Naive thymus-derived CD4-positive, alpha-beta T cell (primary cell): ENCODE results near the gene TVP23A. TPM values are rescaled to one million over a fixed set of nuclear protein-coding genes. Genes with fewer than 3 reads are reported as not detected.
"Not testable (repeated sequence)": the region's sequence is repeated elsewhere in the genome, so short reads cannot be mapped to it uniquely, and the experiment has no call there.

Experiments used
- ATAC-seq: fragments of 150-1000 bp; cut with Tn5 transposase; 2 replicates; pipeline ENCODE4 v1.10.0; 2021; ENCODE audit warnings: mild to moderate bottlenecking, moderate library complexity
- CTCF ChIA-PET: fragments of 350-600 bp; sonication (Branson Sonifier 250); formaldehyde crosslinking; loops from one replicate; lab custom pipeline; 2021; ENCODE audit warnings: antibody characterized with exemption; lab: Charles Lee
- POLR2A ChIA-PET: fragments of 350-600 bp; sonication (Branson Sonifier 250); formaldehyde crosslinking; loops from one replicate; lab custom pipeline; 2021; ENCODE audit warnings: antibody characterized with exemption, inconsistent platforms; lab: Charles Lee
- DNase-seq, 9 donors: peaks; one replicate each; pipeline versions ENCODE4 v3.0.0 to v3.0.0-alpha.2; 2020 to 2022; ENCODE audit warnings: mixed read lengths in 1 of 9
- H3K27ac ChIP-seq: one replicate; pipeline ENCODE4 v1.7.0; 2013; ENCODE audit warnings: mild to moderate bottlenecking, low read depth, low read length, moderate library complexity
- H3K27me3 ChIP-seq, 2 donors: one replicate each; pipeline ENCODE4 v1.7.0; 2013; ENCODE audit warnings: low read length in 2 of 2, mild to moderate bottlenecking in 2 of 2, moderate library complexity in 2 of 2; ENCODE audit not compliant: control insufficient read depth in 2 of 2, insufficient read depth in 2 of 2
- H3K36me3 ChIP-seq, 3 experiments: 1 replicate in 2 of 3; 2 replicates in 1 of 3; pipeline ENCODE4 v1.7.0; 2013; ENCODE audit warnings: low read length in 3 of 3, mild to moderate bottlenecking in 3 of 3, moderate library complexity in 1 of 3; ENCODE audit not compliant: insufficient read depth in 3 of 3, control insufficient read depth in 2 of 3
- H3K4me1 ChIP-seq, 2 donors: one replicate each; pipeline ENCODE4 v1.7.0; 2013; ENCODE audit warnings: low read length in 2 of 2, mild to moderate bottlenecking in 2 of 2, moderate library complexity in 1 of 2; ENCODE audit not compliant: control insufficient read depth in 2 of 2, insufficient read depth in 2 of 2
- H3K4me3 ChIP-seq: 2 replicates; pipeline ENCODE4 v1.7.0; 2013; ENCODE audit warnings: mild to moderate bottlenecking, low read length
- H3K9me3 ChIP-seq, 3 experiments: 1 replicate in 2 of 3; 2 replicates in 1 of 3; pipeline ENCODE4 v1.7.0; 2013; ENCODE audit warnings: low read length in 3 of 3; ENCODE audit not compliant: control insufficient read depth in 2 of 3
- H3K27ac Mint-ChIP-seq, 9 donors: one replicate each; pipeline ENCODE4 v1.8.0; 2020 to 2022; ENCODE audit warnings: mixed read lengths in 9 of 9, mild to moderate bottlenecking in 8 of 9, moderate library complexity in 5 of 9, inconsistent platforms in 2 of 9
- H3K27me3 Mint-ChIP-seq, 5 donors: one replicate each; pipeline ENCODE4 v1.8.0; 2021 to 2022; ENCODE audit warnings: mixed read lengths in 5 of 5, mild to moderate bottlenecking in 1 of 5
- H3K36me3 Mint-ChIP-seq, 5 donors: one replicate each; pipeline ENCODE4 v1.8.0; 2020 to 2022; ENCODE audit warnings: mixed read lengths in 5 of 5, mild to moderate bottlenecking in 3 of 5, inconsistent platforms in 1 of 5
- H3K4me1 Mint-ChIP-seq, 7 donors: one replicate each; pipeline ENCODE4 v1.8.0; 2020 to 2022; ENCODE audit warnings: mixed read lengths in 7 of 7, mild to moderate bottlenecking in 3 of 7, inconsistent platforms in 1 of 7
- H3K4me3 Mint-ChIP-seq, 10 donors: one replicate each; pipeline ENCODE4 v1.8.0; 2020 to 2022; ENCODE audit warnings: mild to moderate bottlenecking in 10 of 10, mixed read lengths in 10 of 10, moderate library complexity in 6 of 10, inconsistent platforms in 2 of 10
- H3K9me3 Mint-ChIP-seq, 11 donors: one replicate each; pipeline ENCODE4 v1.8.0; 2020 to 2022; ENCODE audit warnings: mixed read lengths in 11 of 11, mild to moderate bottlenecking in 4 of 11, inconsistent platforms in 1 of 11, moderate library complexity in 1 of 11
- intact Hi-C, 2 donors: fragments of 100-400 bp; cut with micrococcal nuclease; formaldehyde crosslinking; loops; one replicate each; pipeline ENCODE4 v1.15.1; 2023
- polyA plus RNA-seq, 2 donors: library from polyadenylated mRNA; unstranded; fragments of 300-500 nt; fragmentation: Illumina TruSeq; gene quantifications; one replicate each; pipeline ENCODE4 v1.2.3, GENCODE V29; 2021
- total RNA-seq, 6 experiments: library from RNA in 5 of 6; stranded (reverse) in 5 of 6; gene quantifications; 1 replicate in 5 of 6; 2 replicates in 1 of 6; pipeline ENCODE4 v1.2.3 and lab custom pipeline; 2021 to 2026

TVP23A gene
- total and polyA plus RNA-seq, 7 experiments from 2014 or later: 0.10 to 0.17 (median 0.15) TPM; not detected in 4

DNA sequence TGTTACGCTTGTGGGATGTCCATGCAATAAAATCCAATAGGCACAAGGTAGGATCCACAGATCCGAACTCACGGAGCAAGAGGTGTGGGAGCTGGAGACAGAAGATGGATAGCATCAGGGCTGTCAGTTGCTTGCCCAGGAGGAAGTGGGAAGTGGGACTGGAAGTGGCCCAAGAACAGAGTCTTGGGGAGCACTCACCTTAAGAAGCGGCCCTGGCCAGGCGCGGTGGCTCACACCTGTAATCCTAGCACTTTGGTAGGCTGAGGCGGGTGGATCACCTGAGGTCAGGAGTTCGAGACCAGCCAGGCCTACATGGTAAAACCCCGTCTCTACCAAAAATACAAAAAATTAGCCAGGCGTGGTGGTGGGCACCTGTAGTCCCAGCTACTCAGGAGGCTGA lies 77.3 kb downstream of the TVP23A start:
- H3K4me1 Mint-ChIP-seq: peaks cover 15 to 57% (median 31%) of the 10 kb centered on the region in 7 donors
- H3K36me3 ChIP-seq, H3K4me3 Mint-ChIP-seq, H3K27me3 Mint-ChIP-seq, POLR2A ChIA-PET, H3K27me3 ChIP-seq, DNase-seq, H3K9me3 Mint-ChIP-seq, H3K27ac ChIP-seq, H3K4me3 ChIP-seq, ATAC-seq, H3K9me3 ChIP-seq: not testable (repeated sequence)
- intact Hi-C loops: loop anchor here (5.0 to 10.0 kb wide), 6 partner anchors 514 to 1874 kb away; partner anchors contain the start of genes GSPT1 (in 2 of the 2), CARHSP1 (in 1 of the 2), SNX29 (in 1 of the 2) and SOCS1 (in 1 of the 2)
- peaks cover 7 to 15% of the 10 kb centered on the region in 2 donors for H3K4me1 ChIP-seq
- H3K36me3 Mint-ChIP-seq: peaks cover 0 to 11% (median 6%) of the 10 kb centered on the region in 5 donors
- CTCF ChIA-PET: interaction anchor here (0.6 to 1.5 kb wide), 2 partner anchors 227 to 237 kb away, joined by 3 to 7 read pairs; no protein-coding TSS in a partner anchor
- H3K27ac Mint-ChIP-seq: peak overlapping the region in 2 of 9 donors; percentile 36 to 48

DNA sequence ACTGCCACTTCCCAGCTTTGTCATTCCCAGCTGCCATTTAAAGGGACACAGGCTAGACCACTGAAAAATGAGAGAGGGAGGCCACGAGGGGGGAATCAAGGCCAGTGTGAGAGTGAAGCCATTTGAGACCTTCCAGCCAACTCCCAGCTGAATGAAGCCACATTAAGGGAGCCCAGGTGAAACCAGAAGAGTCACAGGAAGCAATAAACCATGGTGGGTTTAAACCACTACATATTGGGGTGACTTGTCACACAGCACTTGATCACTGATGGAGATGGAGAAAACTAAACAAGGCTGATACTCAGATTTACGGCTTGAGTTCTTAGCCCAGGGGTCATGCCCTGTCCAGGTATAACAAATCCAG lies 77.8 kb downstream of the TVP23A start:
- Mint-ChIP-seq H3K36me3 (peaks cover 0 to 8% (median 4%) of the 10 kb centered on the region in 5 donors), H3K4me3 (peak overlapping the region in 1 of 10 donors; percentile 20), H3K4me1 (peaks cover 13 to 53% (median 28%) of the 10 kb centered on the region in 7 donors), H3K27me3 (peaks cover 0 to 2% (median 0%) of the 10 kb centered on the region in 5 donors), H3K9me3 (no peaks in the 10 kb centered on the region), H3K27ac (peak overlapping the region in 4 of 9 donors; percentile 22 to 73 (median 42))
- ChIA-PET CTCF (interaction anchor here (0.6 to 1.5 kb wide), 2 partner anchors 226 to 237 kb away, joined by 3 to 7 read pairs; no protein-coding TSS in a partner anchor), POLR2A (no interaction called here)
- no peak for DNase-seq
- Histone ChIP-seq H3K9me3 (no peaks in the 10 kb centered on the region), H3K4me3 (no peak overlapping the region), H3K36me3 (no peaks in the 10 kb centered on the region), H3K4me1 (peaks cover 7 to 15% of the 10 kb centered on the region in 2 donors), H3K27ac (no peak overlapping the region), H3K27me3 (no peaks in the 10 kb centered on the region)
- ATAC-seq: no peak
- intact Hi-C loops: loop anchor here (5.0 to 10.0 kb wide), 6 partner anchors 514 to 1874 kb away; partner anchors contain the start of genes GSPT1 (in 2 of the 2), CARHSP1 (in 1 of the 2), SNX29 (in 1 of the 2) and SOCS1 (in 1 of the 2)

DNA sequence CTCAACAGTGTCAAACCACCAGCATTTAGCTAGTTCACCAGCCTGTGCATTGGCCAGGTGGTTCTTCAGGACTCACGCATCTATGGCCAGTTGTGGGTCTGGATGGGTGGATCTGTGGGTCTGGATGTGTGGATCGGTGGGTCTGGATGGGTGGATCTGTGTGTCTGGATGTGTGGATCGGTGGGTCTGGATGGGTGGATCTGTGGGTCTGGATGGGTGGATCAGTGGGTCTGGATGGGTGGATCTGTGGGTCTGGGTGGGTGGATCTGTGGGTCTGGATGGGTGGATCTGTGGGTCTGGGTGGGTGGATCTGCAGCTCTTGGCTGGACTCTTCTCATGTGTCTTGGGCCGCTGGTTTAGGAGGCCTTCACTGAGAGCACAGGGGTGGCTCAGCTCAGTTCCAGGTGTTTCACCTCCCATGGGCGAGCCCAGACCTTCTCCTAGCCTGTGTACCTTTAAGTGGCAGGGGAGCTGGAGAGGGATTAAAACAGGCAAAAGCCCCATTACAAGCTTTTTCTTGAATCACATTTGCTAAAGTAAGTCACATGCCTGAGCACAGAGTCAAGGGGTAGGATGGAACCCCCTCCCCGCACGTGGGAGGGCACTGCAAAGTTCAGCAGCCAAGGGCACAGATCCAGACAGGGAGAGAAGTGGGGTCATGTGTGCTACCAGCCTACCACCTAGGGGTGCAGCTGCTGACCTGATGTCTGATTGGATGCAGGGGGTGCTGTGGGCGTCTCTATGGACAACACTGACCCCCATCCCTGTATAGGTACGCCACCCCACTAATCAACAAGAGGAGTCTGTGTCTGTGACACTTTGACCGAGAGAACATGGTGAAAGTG lies 78.4 kb downstream of the TVP23A start:
- no peaks in the 10 kb centered on the region for H3K36me3 ChIP-seq
- Mint-ChIP-seq H3K27ac (peak overlapping the region in 5 of 9 donors; percentile 22 to 73 (median 36)), H3K36me3 (peaks cover 0 to 3% (median 0%) of the 10 kb centered on the region in 5 donors), H3K4me1 (peaks cover 7 to 47% (median 22%) of the 10 kb centered on the region in 7 donors), H3K4me3 (peak overlapping the region in 2 of 10 donors; percentile 6 to 20), H3K27me3 (peaks cover 0 to 2% (median 0%) of the 10 kb centered on the region in 5 donors), H3K9me3 (no peaks in the 10 kb centered on the region)
- no peak for ATAC-seq
- DNase-seq: no peak
- no peaks in the 10 kb centered on the region for H3K27me3 ChIP-seq
- no peaks in the 10 kb centered on the region for H3K9me3 ChIP-seq
- H3K4me3 ChIP-seq: no peak overlapping the region
- H3K27ac ChIP-seq: no peak overlapping the region
- ChIA-PET POLR2A (no interaction called here), CTCF (interaction anchor here (0.6 to 1.5 kb wide), 2 partner anchors 225 to 236 kb away, joined by 3 to 7 read pairs; no protein-coding TSS in a partner anchor)
- H3K4me1 ChIP-seq: peaks cover 7 to 15% of the 10 kb centered on the region in 2 donors
- intact Hi-C loops: loop anchor here (5.0 to 10.0 kb wide), 7 partner anchors 423 to 1873 kb away; partner anchors contain the start of genes GSPT1 (in 2 of the 2), CARHSP1 (in 1 of the 2), SNX29 (in 1 of the 2) and SOCS1 (in 1 of the 2)

DNA sequence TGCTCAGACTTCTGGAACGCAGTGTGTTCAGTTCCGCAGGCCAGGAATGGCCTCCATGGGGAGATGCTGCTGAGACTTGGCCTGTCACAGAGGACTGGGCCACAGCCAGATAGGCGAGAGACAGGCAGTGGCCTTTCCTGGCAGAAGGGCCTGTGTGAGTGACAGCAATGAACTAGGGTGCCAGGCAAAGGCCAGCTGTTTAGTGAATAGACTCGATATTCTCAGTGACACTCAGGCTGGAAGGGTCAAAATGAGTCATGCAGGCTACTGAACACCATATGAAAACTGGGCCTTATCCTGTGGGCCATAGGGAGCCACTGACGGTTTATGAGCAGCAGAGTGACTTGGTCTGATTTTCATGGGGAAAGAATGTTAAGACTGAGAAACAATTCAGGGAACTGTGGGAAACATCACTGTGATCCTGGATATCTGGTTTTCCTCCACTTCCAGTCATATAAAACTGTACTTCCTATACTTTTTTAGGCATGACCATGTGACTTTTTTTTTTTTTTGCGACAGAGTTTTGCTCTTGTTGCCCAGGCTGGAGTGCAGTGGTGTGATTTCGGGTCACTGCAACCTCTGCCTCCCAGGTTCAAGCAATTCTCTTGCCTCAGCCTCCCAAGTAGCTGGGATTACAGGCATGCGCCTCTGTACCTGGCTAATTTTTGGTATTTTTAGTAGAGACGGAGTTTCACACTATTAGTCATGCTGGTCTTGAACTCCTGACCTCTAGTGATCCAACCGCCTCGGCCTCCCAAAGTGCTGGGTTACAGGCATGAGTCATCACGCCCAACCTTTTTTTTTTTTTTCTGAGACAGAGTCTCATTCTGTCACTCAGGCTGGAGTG lies 80.1 kb downstream of the TVP23A start:
- Histone ChIP-seq H3K27me3 (no peaks in the 10 kb centered on the region), H3K4me3 (no peak overlapping the region), H3K9me3 (no peaks in the 10 kb centered on the region), H3K27ac (no peak overlapping the region), H3K36me3 (no peaks in the 10 kb centered on the region), H3K4me1 (peaks cover 0 to 9% of the 10 kb centered on the region in 2 donors)
- ChIA-PET POLR2A (no interaction called here), CTCF (interaction anchor here (0.6 to 2.8 kb wide), 6 partner anchors 216 to 483 kb away, joined by 3 to 33 read pairs (median 8); no protein-coding TSS in a partner anchor)
- H3K4me1 Mint-ChIP-seq: peaks cover 4 to 39% (median 10%) of the 10 kb centered on the region in 7 donors
- peak overlapping the region in 2 of 9 donors; percentile 31 to 60 for H3K27ac Mint-ChIP-seq
- H3K4me3 Mint-ChIP-seq: no peak overlapping the region
- ATAC-seq: peak; percentile 14
- peak in 1 of 9 donors; percentile 61 for DNase-seq
- intact Hi-C loops: loop anchor here in 1 of 2 donors (1.0 to 5.0 kb wide), 2 partner anchors 421 to 482 kb away; no protein-coding TSS in a partner anchor
- H3K36me3 Mint-ChIP-seq: peaks cover 0 to under 1% (median 0%) of the 10 kb centered on the region in 5 donors
- H3K27me3 Mint-ChIP-seq: no peaks in the 10 kb centered on the region
- peaks cover 0 to under 1% (median 0%) of the 10 kb centered on the region in 11 donors for H3K9me3 Mint-ChIP-seq

DNA sequence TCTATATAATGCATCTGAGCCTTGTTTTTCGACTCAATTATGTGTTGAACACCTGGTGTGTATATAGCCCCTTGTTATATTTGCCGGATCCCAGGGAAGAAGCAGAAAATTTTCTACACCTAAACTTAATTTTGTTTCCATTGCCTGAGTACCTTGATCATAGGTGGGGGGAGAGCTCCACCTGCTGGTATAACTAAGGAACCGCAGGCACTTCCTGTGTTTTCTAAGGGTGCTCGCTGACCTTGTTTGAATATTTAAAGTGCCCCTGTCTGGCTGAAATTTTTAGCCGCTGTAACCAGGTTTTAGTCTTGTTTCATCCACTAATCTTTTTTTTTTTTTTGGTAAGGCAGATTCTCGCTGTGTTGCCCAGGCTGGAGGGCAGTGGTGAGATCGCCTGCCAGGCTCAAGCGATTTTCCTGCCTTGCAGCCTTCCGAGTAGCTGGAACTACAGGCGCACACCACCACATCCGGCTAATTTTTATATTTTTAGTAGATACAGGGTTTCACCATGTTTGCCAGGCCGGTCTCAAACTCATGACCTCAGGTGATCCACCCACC lies 81.4 kb downstream of the TVP23A start:
- peaks cover 0 to 4% (median 0%) of the 10 kb centered on the region in 5 donors for H3K36me3 Mint-ChIP-seq
- peaks cover 0 to 5% (median 0%) of the 10 kb centered on the region in 5 donors for H3K27me3 Mint-ChIP-seq
- Histone ChIP-seq H3K36me3 (no peaks in the 10 kb centered on the region), H3K4me3 (peak overlapping the region; percentile 13), H3K27ac (no peak overlapping the region), H3K4me1 (peaks cover 0 to 4% of the 10 kb centered on the region in 2 donors), H3K27me3 (no peaks in the 10 kb centered on the region), H3K9me3 (no peaks in the 10 kb centered on the region)
- peaks cover 0 to 5% (median 2%) of the 10 kb centered on the region in 11 donors for H3K9me3 Mint-ChIP-seq
- intact Hi-C loops: loop anchor here (1.0 to 5.0 kb wide), 8 partner anchors 68 to 481 kb away; no protein-coding TSS in a partner anchor
- peaks cover 0 to 34% (median 4%) of the 10 kb centered on the region in 7 donors for H3K4me1 Mint-ChIP-seq
- H3K4me3 Mint-ChIP-seq: peak overlapping the region in 9 of 10 donors; percentile 13 to 76 (median 62)
- peak overlapping the region in 8 of 9 donors; percentile 15 to 85 (median 64) for H3K27ac Mint-ChIP-seq
- ATAC-seq (peak; percentile 94), DNase-seq (peak; percentile 36 to 86 (median 74))
- ChIA-PET CTCF (interaction anchor here (0.6 to 2.8 kb wide), 12 partner anchors 20 to 1833 kb away, joined by 3 to 33 read pairs (median 4); no protein-coding TSS in a partner anchor), POLR2A (interaction anchor here (0.6 to 1.3 kb wide), 4 partner anchors 10 to 480 kb away, joined by 3 to 5 read pairs (median 4); no protein-coding TSS in a partner anchor)
